GM12878 (cell line): ENCODE data around the gene LMNB1. TPM values are rescaled to one million over a fixed set of nuclear protein-coding genes. Genes with fewer than 3 reads are reported as not detected.

Experiments used
- ATF7 ChIP-seq: fragments of 450-650 bp; IDR thresholded peaks from 2 replicates; pipeline ENCODE4 v1.6.1; 2016; ENCODE audit warnings: low read depth, mild to moderate bottlenecking
- CHD2 ChIP-seq: IDR thresholded peaks from 2 replicates; pipeline ENCODE4 v1.6.1; 2011; ENCODE audit warnings: low read depth, low read length, improper control_type of control experiment, borderline replicate concordance
- EGR1 ChIP-seq, 2 experiments: IDR thresholded peaks; 1 replicate in 1 of 2; 2 replicates in 1 of 2; pipeline ENCODE4 v1.6.1; 2011 to 2012; ENCODE audit warnings: low read depth in 2 of 2, low read length in 2 of 2, borderline replicate concordance in 1 of 2, mild to moderate bottlenecking in 1 of 2, moderate library complexity in 1 of 2
- EP300 ChIP-seq, 2 experiments: fragments of 150-350 bp in 1 of 2; IDR thresholded peaks; 2 replicates each; pipeline ENCODE4 v1.6.1; 2011 to 2012; ENCODE audit warnings: low read depth in 2 of 2, low read length in 2 of 2, borderline replicate concordance in 1 of 2, improper control_type of control experiment in 1 of 2, inconsistent platforms in 1 of 2; ENCODE audit not compliant: control insufficient read depth in 1 of 2
- GATAD2B ChIP-seq: fragments of 450-650 bp; conservative IDR thresholded peaks from 2 replicates; pipeline ENCODE4 v1.6.1; 2017; ENCODE audit warnings: low read depth, mild to moderate bottlenecking, moderate library complexity
- IKZF2 ChIP-seq, 2 experiments: fragments of 450-650 bp; IDR thresholded peaks; 2 replicates each; pipeline ENCODE4 v1.6.1; 2017; ENCODE audit warnings: mild to moderate bottlenecking in 2 of 2, moderate library complexity in 2 of 2
- JUNB ChIP-seq: IDR thresholded peaks from 2 replicates; pipeline ENCODE4 v1.6.1; 2016; ENCODE audit warnings: antibody characterized with exemption, mild to moderate bottlenecking
- KAT2A ChIP-seq: conservative IDR thresholded peaks from 2 replicates; pipeline ENCODE4 v1.6.1; 2011; ENCODE audit warnings: low read depth, low read length; ENCODE audit not compliant: control insufficient read depth
- MEF2A ChIP-seq: IDR thresholded peaks from 2 replicates; pipeline ENCODE4 v1.6.1; 2011; ENCODE audit warnings: low read depth, mild to moderate bottlenecking, low read length, moderate library complexity; ENCODE audit not compliant: insufficient read depth
- NFYA ChIP-seq: IDR thresholded peaks from 2 replicates; pipeline ENCODE4 v1.6.1; 2011; ENCODE audit warnings: low read depth, mild to moderate bottlenecking, low read length, improper control_type of control experiment, borderline replicate concordance
- NR2C2 ChIP-seq: IDR thresholded peaks from 2 replicates; pipeline ENCODE4 v1.6.1; 2011; ENCODE audit warnings: borderline replicate concordance, low read depth; ENCODE audit not compliant: control insufficient read depth, insufficient read length
- TCF7 ChIP-seq: IDR thresholded peaks from 2 replicates; pipeline ENCODE4 v1.6.1; 2014; ENCODE audit warnings: antibody characterized with exemption, borderline replicate concordance
- USF2 ChIP-seq: IDR thresholded peaks from 2 replicates; pipeline ENCODE4 v1.6.1; 2011; ENCODE audit warnings: low read depth, low read length, improper control_type of control experiment, borderline replicate concordance
- YY1 ChIP-seq: IDR thresholded peaks from 2 replicates; pipeline ENCODE4 v1.6.1; 2011; ENCODE audit warnings: low read depth, mild to moderate bottlenecking, low read length
- ZNF384 ChIP-seq: IDR thresholded peaks from 2 replicates; pipeline ENCODE4 v1.6.1; 2012; ENCODE audit warnings: low read depth, mild to moderate bottlenecking, low read length, improper control_type of control experiment, borderline replicate concordance
- ZNF687 ChIP-seq: fragments of 450-650 bp; IDR thresholded peaks from 2 replicates; pipeline ENCODE4 v1.6.1; 2017; ENCODE audit warnings: mild to moderate bottlenecking, moderate library complexity
- polyA plus RNA-seq, 11 experiments: library from polyadenylated mRNA; depleted of rRNA in 4 of 11; unstranded in 6 of 11; stranded (reverse) in 5 of 11; fragments of >200 nt; fragmentation: Nextera tagmentation in 4 of 11; fragmentation: Illumina TruSeq in 1 of 11; extraction: Ambion mirVana in 4 of 11; extraction: Trizol in 1 of 11; gene quantifications; 1 replicate in 1 of 11; 2 replicates in 10 of 11; pipeline versions ENCODE4 v1.2.1 to v1.2.3, GENCODE V29; 2011 to 2016; ENCODE audit warnings: inconsistent platforms in 2 of 11, missing spikeins in 2 of 11, low read depth in 1 of 11
- total RNA-seq, 4 experiments: library from RNA; depleted of rRNA in 3 of 4; stranded (reverse); fragments of >200 nt in 3 of 4; fragmentation: Illumina TruSeq in 1 of 4; extraction: Trizol in 1 of 4; gene quantifications; 2 replicates each; pipeline versions ENCODE4 v1.2.1 to v1.2.3, GENCODE V29; 2013 to 2021
- TF ChIP-seq, protein P1 (sequence below): fragments of 450-650 bp; IDR thresholded peaks from 2 replicates; pipeline ENCODE4 v1.6.1; 2017; ENCODE audit warnings: mild to moderate bottlenecking
- TF ChIP-seq, protein P2 (sequence below): fragments of 450-650 bp; IDR thresholded peaks from 2 replicates; pipeline ENCODE4 v1.6.1; 2017; ENCODE audit warnings: mild to moderate bottlenecking, low read depth, inconsistent platforms; ENCODE audit not compliant: poor library complexity, severe bottlenecking

Gene LMNB1
- total and polyA plus RNA-seq, 10 of the 15 experiments (the other 5 are each of a cell fraction or from before 2014, with no cell fraction given) = 7.0 to 185 (median 86.4) TPM

GRCh38 chr5:126776499-126777256 is at the start of gene LMNB1 (continued):
- TF ChIP-seq, protein P1, sequence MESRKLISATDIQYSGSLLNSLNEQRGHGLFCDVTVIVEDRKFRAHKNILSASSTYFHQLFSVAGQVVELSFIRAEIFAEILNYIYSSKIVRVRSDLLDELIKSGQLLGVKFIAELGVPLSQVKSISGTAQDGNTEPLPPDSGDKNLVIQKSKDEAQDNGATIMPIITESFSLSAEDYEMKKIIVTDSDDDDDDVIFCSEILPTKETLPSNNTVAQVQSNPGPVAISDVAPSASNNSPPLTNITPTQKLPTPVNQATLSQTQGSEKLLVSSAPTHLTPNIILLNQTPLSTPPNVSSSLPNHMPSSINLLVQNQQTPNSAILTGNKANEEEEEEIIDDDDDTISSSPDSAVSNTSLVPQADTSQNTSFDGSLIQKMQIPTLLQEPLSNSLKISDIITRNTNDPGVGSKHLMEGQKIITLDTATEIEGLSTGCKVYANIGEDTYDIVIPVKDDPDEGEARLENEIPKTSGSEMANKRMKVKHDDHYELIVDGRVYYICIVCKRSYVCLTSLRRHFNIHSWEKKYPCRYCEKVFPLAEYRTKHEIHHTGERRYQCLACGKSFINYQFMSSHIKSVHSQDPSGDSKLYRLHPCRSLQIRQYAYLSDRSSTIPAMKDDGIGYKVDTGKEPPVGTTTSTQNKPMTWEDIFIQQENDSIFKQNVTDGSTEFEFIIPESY = no peak
- TF ChIP-seq IKZF2 (IDR thresholded peaks at IDR 0.05) = peak; percentile 83 to 90
- TF ChIP-seq NR2C2 = no peak
- 0 out of 2 replicates have a peak, but pooled peaks have one; percentile 5 for TF ChIP-seq JUNB
- TF ChIP-seq KAT2A = no peak
- TF ChIP-seq USF2 = peak; percentile 89
- no peak for TF ChIP-seq TCF7
- TF ChIP-seq ATF7 = peak; percentile 73
- TF ChIP-seq ZNF687 = peak; percentile 61; the same call in 1 of the 2 replicates
- TF ChIP-seq YY1 = peak; percentile 92
- TF ChIP-seq MEF2A = 0 out of 2 replicates have a peak, but pooled peaks have one; percentile 32
- TF ChIP-seq, protein P2, sequence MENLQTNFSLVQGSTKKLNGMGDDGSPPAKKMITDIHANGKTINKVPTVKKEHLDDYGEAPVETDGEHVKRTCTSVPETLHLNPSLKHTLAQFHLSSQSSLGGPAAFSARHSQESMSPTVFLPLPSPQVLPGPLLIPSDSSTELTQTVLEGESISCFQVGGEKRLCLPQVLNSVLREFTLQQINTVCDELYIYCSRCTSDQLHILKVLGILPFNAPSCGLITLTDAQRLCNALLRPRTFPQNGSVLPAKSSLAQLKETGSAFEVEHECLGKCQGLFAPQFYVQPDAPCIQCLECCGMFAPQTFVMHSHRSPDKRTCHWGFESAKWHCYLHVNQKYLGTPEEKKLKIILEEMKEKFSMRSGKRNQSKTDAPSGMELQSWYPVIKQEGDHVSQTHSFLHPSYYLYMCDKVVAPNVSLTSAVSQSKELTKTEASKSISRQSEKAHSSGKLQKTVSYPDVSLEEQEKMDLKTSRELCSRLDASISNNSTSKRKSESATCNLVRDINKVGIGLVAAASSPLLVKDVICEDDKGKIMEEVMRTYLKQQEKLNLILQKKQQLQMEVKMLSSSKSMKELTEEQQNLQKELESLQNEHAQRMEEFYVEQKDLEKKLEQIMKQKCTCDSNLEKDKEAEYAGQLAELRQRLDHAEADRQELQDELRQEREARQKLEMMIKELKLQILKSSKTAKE = no peak
- peak; percentile 83 for TF ChIP-seq GATAD2B
- no peak for TF ChIP-seq NFYA
- TF ChIP-seq ZNF384 = no peak
- peak in 1 of 2 experiments; percentile 89; a peak in 2 of 3 replicates for TF ChIP-seq EGR1 (IDR thresholded peaks at IDR 0.05; ENCODE audit: borderline replicate concordance in 1 of 2, low read depth in 2 of 2, low read length in 2 of 2)
- 0 out of 4 replicates have a peak, but pooled peaks have one; percentile 16 to 55 for TF ChIP-seq EP300 (IDR thresholded peaks at IDR 0.05; ENCODE audit: borderline replicate concordance in 1 of 2, control insufficient read depth in 1 of 2, low read depth in 2 of 2, low read length in 2 of 2)
- peak; percentile 45; the same call in 1 of the 2 replicates for TF ChIP-seq CHD2
